Renal cortex interstitium (tissue), 3 donors: Measurements from ENCODE around the gene KCNJ2. TPM values are rescaled to one million over a fixed set of nuclear protein-coding genes. Genes with fewer than 3 reads are reported as not detected.

Experiments used
- polyA plus RNA-seq, 3 donors: library from polyadenylated mRNA; unstranded; fragments of 120-200 nt; gene quantifications; one replicate each; pipeline ENCODE4 v1.2.1, GENCODE V29; 2013; ENCODE audit not compliant: insufficient read length in 3 of 3

The KCNJ2 gene
- polyA plus RNA-seq, 3 donors = 2.4 to 3.1 (median 2.8) TPM

Other genes starting within 250 kb of the KCNJ2 start
- 100 to 1,000 TPM in 2 of 3 donors, 10 to 100 TPM in 1; 99.5 to 220 (median 148) TPM for gene KCNJ16, start 94.3 kb upstream of the KCNJ2 start, polyA plus RNA-seq